Measurements from ENCODE around the gene NSL1. TPM values are rescaled to one million over a fixed set of nuclear protein-coding genes. Genes with fewer than 3 reads are reported as not detected.
"Not testable (repeated sequence)": the region's sequence is repeated elsewhere in the genome, so short reads cannot be mapped to it uniquely, and the experiment has no call there.

Gene NSL1
- total RNA-seq, 4 donors from 2014 or later: 28.8 to 44.7 (median 32.6) TPM

GRCh38 chr1:212775241-212775640, 16.3 kb downstream of the NSL1 start:
- H3K9me3 ChIP-seq: peaks cover 0 to 11% (median under 1%) of the 10 kb centered on the region in 4 donors
- H3K27me3 ChIP-seq: no peaks in the 10 kb centered on the region
- H3K27ac ChIP-seq: no peak overlapping the region
- no peak overlapping the region for H3K4me3 ChIP-seq
- H3K4me1 ChIP-seq: no peaks in the 10 kb centered on the region
- no peak for TF ChIP-seq EP300 (IDR thresholded peaks at IDR 0.05)
- TF ChIP-seq POLR2A (IDR thresholded peaks at IDR 0.05): no peak
- TF ChIP-seq CTCF (IDR thresholded peaks at IDR 0.05): no peak
- DNase-seq (ENCODE audit: low spot score in 2 of 2): no peak
- H3K36me3 ChIP-seq: peaks cover 0 to 49% (median 0%) of the 10 kb centered on the region in 3 donors

GRCh38 chr1:212774584-212774983, 17.0 kb downstream of the NSL1 start:
- H3K36me3 ChIP-seq: peaks cover 0 to 55% (median 0%) of the 10 kb centered on the region in 3 donors

DNA sequence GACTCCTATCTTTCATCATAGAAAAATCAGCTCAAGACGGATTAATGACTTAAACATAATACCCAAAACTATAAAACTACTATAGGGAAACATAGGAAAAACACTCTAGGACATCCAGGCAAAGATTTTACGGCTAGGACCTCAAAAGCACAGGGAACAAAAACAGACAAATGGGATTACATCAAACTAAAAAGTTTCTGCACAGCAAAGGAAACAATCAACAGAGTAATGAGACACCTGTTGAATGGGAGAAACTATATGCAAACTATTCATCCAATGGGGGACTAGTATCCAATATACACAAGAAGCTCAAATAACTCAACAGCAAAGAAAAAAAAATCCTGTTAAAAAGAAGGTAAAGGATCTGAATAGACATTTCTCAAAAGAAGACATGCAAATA, 18.6 kb downstream of the NSL1 start:
- peaks cover 0 to 64% (median 0%) of the 10 kb centered on the region in 3 donors for H3K36me3 ChIP-seq
- H3K4me3 ChIP-seq: no peak overlapping the region
- no peak for DNase-seq (ENCODE audit: low spot score in 2 of 2)
- WGBS, 2 donors: 90 to 97% methylated on average over 2 of the region's 2 CpGs
- no peak overlapping the region for H3K27ac ChIP-seq
- H3K4me1 ChIP-seq: no peaks in the 10 kb centered on the region
- H3K9me3 ChIP-seq: peaks cover 0 to 33% (median 11%) of the 10 kb centered on the region in 4 donors
- TF ChIP-seq EP300 (IDR thresholded peaks at IDR 0.05) (no peak), CTCF (IDR thresholded peaks at IDR 0.05) (no peak), POLR2A (IDR thresholded peaks at IDR 0.05) (no peak)
- no peaks in the 10 kb centered on the region for H3K27me3 ChIP-seq

More at GRCh38 chr1:212774584-212774983, 17.0 kb downstream of the NSL1 start:
- no peak for TF ChIP-seq EP300 (IDR thresholded peaks at IDR 0.05)
- no peak for TF ChIP-seq POLR2A (IDR thresholded peaks at IDR 0.05)
- TF ChIP-seq CTCF (IDR thresholded peaks at IDR 0.05): no peak
- 68 to 75% methylated on average over 2 of the region's 2 CpGs for WGBS, 2 donors
- H3K4me1 ChIP-seq: no peaks in the 10 kb centered on the region
- H3K4me3 ChIP-seq: no peak overlapping the region
- peaks cover 0 to 18% (median 4%) of the 10 kb centered on the region in 4 donors for H3K9me3 ChIP-seq
- H3K27ac ChIP-seq: no peak overlapping the region
- H3K27me3 ChIP-seq: no peaks in the 10 kb centered on the region
- no peak for DNase-seq (ENCODE audit: low spot score in 2 of 2)

DNA sequence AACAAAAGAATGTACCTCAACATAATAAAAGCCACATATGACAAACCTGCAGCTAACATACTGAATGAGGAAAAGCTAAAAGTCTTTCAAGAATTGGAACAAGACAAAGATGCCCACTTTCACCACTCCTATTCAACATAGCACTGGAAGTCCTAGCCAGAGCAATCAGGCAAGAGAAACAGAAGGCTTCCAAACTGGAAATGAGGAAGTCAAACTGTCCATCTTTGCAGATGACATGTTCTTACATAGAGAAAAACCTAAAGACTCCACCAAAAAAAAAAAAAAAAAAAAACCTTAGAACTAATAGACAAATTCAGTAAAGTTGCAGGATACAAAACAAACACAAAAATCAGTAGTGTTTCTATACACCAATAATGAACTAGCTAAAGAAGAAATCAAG, 20.2 kb downstream of the NSL1 start:
- H3K4me3 ChIP-seq: no peak overlapping the region
- H3K27me3 ChIP-seq: no peaks in the 10 kb centered on the region
- no peak for DNase-seq (ENCODE audit: low spot score in 2 of 2)
- H3K4me1 ChIP-seq: no peaks in the 10 kb centered on the region
- H3K27ac ChIP-seq: no peak overlapping the region
- peaks cover 0 to 81% (median 0%) of the 10 kb centered on the region in 3 donors for H3K36me3 ChIP-seq
- H3K9me3 ChIP-seq: peaks cover 0 to 48% (median 16%) of the 10 kb centered on the region in 4 donors
- TF ChIP-seq EP300 (IDR thresholded peaks at IDR 0.05) (no peak), POLR2A (IDR thresholded peaks at IDR 0.05) (no peak), CTCF (IDR thresholded peaks at IDR 0.05) (no peak)

- Histone ChIP-seq H3K4me3 (no peak overlapping the region), H3K4me1 (no peaks in the 10 kb centered on the region), H3K9me3 (peaks cover 0 to 51% (median 16%) of the 10 kb centered on the region in 4 donors), H3K27ac (no peak overlapping the region), H3K36me3 (peaks cover 0 to 87% (median 0%) of the 10 kb centered on the region in 3 donors), H3K27me3 (no peaks in the 10 kb centered on the region)
- TF ChIP-seq CTCF (IDR thresholded peaks at IDR 0.05) (no peak), EP300 (IDR thresholded peaks at IDR 0.05) (no peak), POLR2A (IDR thresholded peaks at IDR 0.05) (no peak)
- no peak for DNase-seq (ENCODE audit: low spot score in 2 of 2)
- whole genome bisulfite sequencing, 2 donors: 75 to 77% methylated on average over 1 of the region's 1 CpG
Observed at GRCh38 chr1:212769459-212770167, 22.0 kb downstream of the NSL1 start.

GRCh38 chr1:212766825-212767224, 24.8 kb downstream of the NSL1 start:
- H3K36me3 ChIP-seq: peaks cover 0 to 73% (median 0%) of the 10 kb centered on the region in 3 donors
- not testable (repeated sequence) for DNase-seq (ENCODE audit: low spot score in 2 of 2); H3K4me1 ChIP-seq; H3K4me3 ChIP-seq; H3K27ac ChIP-seq; H3K27me3 ChIP-seq
- WGBS, 2 donors: 47 to 48% methylated on average over 2 of the region's 2 CpGs
- H3K9me3 ChIP-seq: peaks cover 0 to 51% (median 16%) of the 10 kb centered on the region in 4 donors

- not testable (repeated sequence) for DNase-seq (ENCODE audit: low spot score in 2 of 2)
Observed at GRCh38 chr1:212764718-212765281, 26.8 kb downstream of the NSL1 start.

More at GRCh38 chr1:212764718-212765281, 26.8 kb downstream of the NSL1 start:
- 92% methylated on average over 1 of the region's 1 CpG for WGBS, 2 donors
- H3K4me3 ChIP-seq, H3K27me3 ChIP-seq, H3K27ac ChIP-seq, H3K4me1 ChIP-seq: not testable (repeated sequence)
- Histone ChIP-seq H3K9me3 (peaks cover 0 to 36% (median 13%) of the 10 kb centered on the region in 4 donors), H3K36me3 (peaks cover 0 to 58% (median 0%) of the 10 kb centered on the region in 3 donors)

Data from tibial nerve (tissue), 4 donors.